HG03135 (cell line): ENCODE data around the gene GSG1L.

Experiments
- ATAC-seq: cut with Tn5 transposase; IDR thresholded peaks from one replicate; pipeline ENCODE4 v1.9.1; 2021; ENCODE audit warnings: mild to moderate bottlenecking, moderate library complexity; ENCODE audit not compliant: unreplicated experiment

GSG1L gene

GRCh38 chr16:27800817-27801216 is 262.7 kb downstream of the GSG1L start:
- no peak for ATAC-seq

- no peak for ATAC-seq
Observed at GRCh38 chr16:27799896-27800295, 263.6 kb downstream of the GSG1L start.

- ATAC-seq: no peak
Observed at GRCh38 chr16:27798241-27798640, 265.3 kb downstream of the GSG1L start.

GRCh38 chr16:27795992-27796614 is 267.4 kb downstream of the GSG1L start:
- no peak for ATAC-seq

GRCh38 chr16:27793249-27793622 is 270.3 kb downstream of the GSG1L start:
- ATAC-seq: no peak

GRCh38 chr16:27792486-27793248 is 270.8 kb downstream of the GSG1L start:
- ATAC-seq: no peak

- no peak for ATAC-seq
Observed at GRCh38 chr16:27791404-27791719, 272.2 kb downstream of the GSG1L start.

- no peak for ATAC-seq
Observed at GRCh38 chr16:27790546-27791403, 272.7 kb downstream of the GSG1L start.

GRCh38 chr16:27789595-27790241 is 273.8 kb downstream of the GSG1L start:
- ATAC-seq: no peak

- ATAC-seq: no peak
Observed at GRCh38 chr16:27789150-27789549, 274.4 kb downstream of the GSG1L start.

GRCh38 chr16:27787665-27788064 is 275.8 kb downstream of the GSG1L start:
- ATAC-seq: no peak

- no peak for ATAC-seq
Observed at GRCh38 chr16:27786923-27787625, 276.4 kb downstream of the GSG1L start.

- no peak for ATAC-seq
Observed at GRCh38 chr16:27786221-27786922, 277.1 kb downstream of the GSG1L start.

GRCh38 chr16:27785307-27785678 is 278.2 kb downstream of the GSG1L start:
- no peak for ATAC-seq

- ATAC-seq: no peak
Observed at GRCh38 chr16:27784351-27785306, 278.9 kb downstream of the GSG1L start.

- no peak for ATAC-seq
Observed at GRCh38 chr16:27781981-27782880, 281.3 kb downstream of the GSG1L start.

GRCh38 chr16:27781195-27781524 is 282.4 kb downstream of the GSG1L start:
- ATAC-seq: no peak
